GM03348 (cell line): Measurements from ENCODE around the gene DNAH11.
A peak's percentile ranks its signal among the peaks of the same experiment; 100 is the strongest.

ENCODE experiments used
- DNase-seq: peaks from one replicate; pipeline ENCODE4 v3.0.0; 2012; ENCODE audit warnings: low spot score

DNAH11 gene

GRCh38 chr7:21884496-21884895, 341.7 kb downstream of the DNAH11 start:
- DNase-seq, result no peak

- no peak for DNase-seq
These were observed 343.6 kb downstream of the DNAH11 start for GRCh38 chr7:21886396-21886795.

- DNase-seq, result no peak
These were observed 344.5 kb downstream of the DNAH11 start for GRCh38 chr7:21887353-21887752.

- DNase-seq, result no peak
These were observed 344.9 kb downstream of the DNAH11 start for GRCh38 chr7:21887779-21888178.

- DNase-seq, result no peak
These were observed 348.5 kb downstream of the DNAH11 start for GRCh38 chr7:21891291-21891690.

- DNase-seq, result no peak
These were observed 350.6 kb downstream of the DNAH11 start for GRCh38 chr7:21893401-21893800.

GRCh38 chr7:21898265-21898930, 355.6 kb downstream of the DNAH11 start:
- no peak for DNase-seq

GRCh38 chr7:21902240-21902639, 359.4 kb downstream of the DNAH11 start:
- DNase-seq, result peak; percentile 33

- DNase-seq, result no peak
These were observed 360.4 kb downstream of the DNAH11 start for GRCh38 chr7:21903020-21903786.

- DNase-seq, result no peak
These were observed 365.9 kb downstream of the DNAH11 start for GRCh38 chr7:21908746-21909145.

GRCh38 chr7:21910253-21910652, 367.4 kb downstream of the DNAH11 start:
- no peak for DNase-seq

GRCh38 chr7:21911341-21911875, 368.6 kb downstream of the DNAH11 start:
- DNase-seq, result peak; percentile 74

GRCh38 chr7:21912305-21912704, 369.5 kb downstream of the DNAH11 start:
- peak; percentile 83 for DNase-seq

GRCh38 chr7:21912931-21913780, 370.3 kb downstream of the DNAH11 start:
- DNase-seq, result no peak

- DNase-seq, result no peak
These were observed 371.8 kb downstream of the DNAH11 start for GRCh38 chr7:21914671-21915070.

GRCh38 chr7:21915140-21915539, 372.3 kb downstream of the DNAH11 start:
- DNase-seq, result no peak

GRCh38 chr7:21916176-21916575, 373.3 kb downstream of the DNAH11 start:
- no peak for DNase-seq

GRCh38 chr7:21916629-21917028, 373.8 kb downstream of the DNAH11 start:
- DNase-seq, result no peak

GRCh38 chr7:21918216-21918615, 375.4 kb downstream of the DNAH11 start:
- no peak for DNase-seq

- DNase-seq, result no peak
These were observed 378.1 kb downstream of the DNAH11 start for GRCh38 chr7:21920936-21921335.

- no peak for DNase-seq
These were observed 379.8 kb downstream of the DNAH11 start for GRCh38 chr7:21922605-21923004.

GRCh38 chr7:21923658-21924057, 380.8 kb downstream of the DNAH11 start:
- DNase-seq, result no peak
